Measurements from ENCODE around the gene TTC13. TPM values are rescaled to one million over a fixed set of nuclear protein-coding genes. Genes with fewer than 3 reads are reported as not detected.

The TTC13 gene
- total and polyA plus RNA-seq, 2 of the 13 experiments (the other 11 are each of a cell fraction or from before 2014, with no cell fraction given): 5.8 to 15.9 TPM

DNA sequence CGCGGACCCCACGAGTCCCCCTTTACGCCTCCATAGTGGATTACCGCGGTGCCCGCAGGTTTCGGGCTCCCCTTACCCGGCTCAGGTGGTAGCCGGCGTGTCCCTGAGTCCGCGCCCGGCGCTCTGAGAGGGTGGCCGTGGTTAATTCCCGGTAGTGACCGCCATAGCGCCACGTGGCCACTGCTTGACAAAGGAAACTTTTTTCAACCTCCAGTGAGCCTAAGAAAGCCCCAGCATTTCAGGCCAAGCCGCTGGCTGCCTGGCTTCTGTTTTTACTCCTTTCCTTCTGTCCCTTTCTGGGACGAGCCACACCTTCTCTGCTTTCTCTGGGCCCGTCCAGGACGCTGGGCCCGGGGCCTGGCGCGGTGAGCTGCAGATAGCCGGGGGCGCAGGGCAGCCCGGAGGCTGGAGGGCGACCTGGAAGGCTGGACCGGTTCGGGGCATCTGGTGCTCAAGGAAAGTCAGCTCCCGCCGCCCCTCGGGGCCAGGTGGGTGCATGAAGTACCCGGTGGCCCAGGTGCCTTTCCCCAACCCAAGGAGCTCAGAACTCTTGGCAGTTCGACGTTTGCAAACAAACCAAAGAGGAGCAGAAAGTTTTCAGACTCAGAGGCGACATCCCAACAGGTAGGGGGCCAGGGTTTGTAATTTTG, 109.8 kb downstream of the TTC13 start (continued):
- TF ChIP-seq, protein P1, sequence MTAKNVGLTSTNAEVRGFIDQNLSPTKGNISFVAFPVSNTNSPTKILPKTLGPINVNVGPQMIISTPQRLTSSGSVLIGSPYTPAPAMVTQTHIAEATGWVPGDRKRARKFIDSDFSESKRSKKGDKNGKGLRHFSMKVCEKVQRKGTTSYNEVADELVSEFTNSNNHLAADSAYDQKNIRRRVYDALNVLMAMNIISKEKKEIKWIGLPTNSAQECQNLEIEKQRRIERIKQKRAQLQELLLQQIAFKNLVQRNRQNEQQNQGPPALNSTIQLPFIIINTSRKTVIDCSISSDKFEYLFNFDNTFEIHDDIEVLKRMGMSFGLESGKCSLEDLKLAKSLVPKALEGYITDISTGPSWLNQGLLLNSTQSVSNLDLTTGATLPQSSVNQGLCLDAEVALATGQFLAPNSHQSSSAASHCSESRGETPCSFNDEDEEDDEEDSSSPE (CRISPR knock-in tag; IDR thresholded peaks at IDR 0.05): no peak
- TF ChIP-seq ZNF605 (CRISPR knock-in tag; IDR thresholded peaks at IDR 0.05): peak; percentile 64; the same call in 1 of the 2 replicates
- TF ChIP-seq MBNL3 (CRISPR knock-in tag; conservative IDR thresholded peaks at IDR 0.05): no peak
- no peak for TF ChIP-seq ZNF235 (CRISPR knock-in tag; IDR thresholded peaks at IDR 0.05; ENCODE audit: borderline replicate concordance)
- TF ChIP-seq, protein P2, sequence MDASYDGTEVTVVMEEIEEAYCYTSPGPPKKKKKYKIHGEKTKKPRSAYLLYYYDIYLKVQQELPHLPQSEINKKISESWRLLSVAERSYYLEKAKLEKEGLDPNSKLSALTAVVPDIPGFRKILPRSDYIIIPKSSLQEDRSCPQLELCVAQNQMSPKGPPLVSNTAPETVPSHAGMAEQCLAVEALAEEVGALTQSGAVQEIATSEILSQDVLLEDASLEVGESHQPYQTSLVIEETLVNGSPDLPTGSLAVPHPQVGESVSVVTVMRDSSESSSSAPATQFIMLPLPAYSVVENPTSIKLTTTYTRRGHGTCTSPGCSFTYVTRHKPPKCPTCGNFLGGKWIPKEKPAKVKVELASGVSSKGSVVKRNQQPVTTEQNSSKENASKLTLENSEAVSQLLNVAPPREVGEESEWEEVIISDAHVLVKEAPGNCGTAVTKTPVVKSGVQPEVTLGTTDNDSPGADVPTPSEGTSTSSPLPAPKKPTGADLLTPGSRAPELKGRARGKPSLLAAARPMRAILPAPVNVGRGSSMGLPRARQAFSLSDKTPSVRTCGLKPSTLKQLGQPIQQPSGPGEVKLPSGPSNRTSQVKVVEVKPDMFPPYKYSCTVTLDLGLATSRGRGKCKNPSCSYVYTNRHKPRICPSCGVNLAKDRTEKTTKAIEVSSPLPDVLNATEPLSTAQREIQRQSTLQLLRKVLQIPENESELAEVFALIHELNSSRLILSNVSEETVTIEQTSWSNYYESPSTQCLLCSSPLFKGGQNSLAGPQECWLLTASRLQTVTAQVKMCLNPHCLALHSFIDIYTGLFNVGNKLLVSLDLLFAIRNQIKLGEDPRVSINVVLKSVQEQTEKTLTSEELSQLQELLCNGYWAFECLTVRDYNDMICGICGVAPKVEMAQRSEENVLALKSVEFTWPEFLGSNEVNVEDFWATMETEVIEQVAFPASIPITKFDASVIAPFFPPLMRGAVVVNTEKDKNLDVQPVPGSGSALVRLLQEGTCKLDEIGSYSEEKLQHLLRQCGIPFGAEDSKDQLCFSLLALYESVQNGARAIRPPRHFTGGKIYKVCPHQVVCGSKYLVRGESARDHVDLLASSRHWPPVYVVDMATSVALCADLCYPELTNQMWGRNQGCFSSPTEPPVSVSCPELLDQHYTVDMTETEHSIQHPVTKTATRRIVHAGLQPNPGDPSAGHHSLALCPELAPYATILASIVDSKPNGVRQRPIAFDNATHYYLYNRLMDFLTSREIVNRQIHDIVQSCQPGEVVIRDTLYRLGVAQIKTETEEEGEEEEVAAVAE (CRISPR knock-in tag; IDR thresholded peaks at IDR 0.05; ENCODE audit: borderline replicate concordance): no peak
- no peak for TF ChIP-seq DPF2 (CRISPR knock-in tag; IDR thresholded peaks at IDR 0.05; ENCODE audit: borderline replicate concordance, low read depth)
- TF ChIP-seq, protein P3, sequence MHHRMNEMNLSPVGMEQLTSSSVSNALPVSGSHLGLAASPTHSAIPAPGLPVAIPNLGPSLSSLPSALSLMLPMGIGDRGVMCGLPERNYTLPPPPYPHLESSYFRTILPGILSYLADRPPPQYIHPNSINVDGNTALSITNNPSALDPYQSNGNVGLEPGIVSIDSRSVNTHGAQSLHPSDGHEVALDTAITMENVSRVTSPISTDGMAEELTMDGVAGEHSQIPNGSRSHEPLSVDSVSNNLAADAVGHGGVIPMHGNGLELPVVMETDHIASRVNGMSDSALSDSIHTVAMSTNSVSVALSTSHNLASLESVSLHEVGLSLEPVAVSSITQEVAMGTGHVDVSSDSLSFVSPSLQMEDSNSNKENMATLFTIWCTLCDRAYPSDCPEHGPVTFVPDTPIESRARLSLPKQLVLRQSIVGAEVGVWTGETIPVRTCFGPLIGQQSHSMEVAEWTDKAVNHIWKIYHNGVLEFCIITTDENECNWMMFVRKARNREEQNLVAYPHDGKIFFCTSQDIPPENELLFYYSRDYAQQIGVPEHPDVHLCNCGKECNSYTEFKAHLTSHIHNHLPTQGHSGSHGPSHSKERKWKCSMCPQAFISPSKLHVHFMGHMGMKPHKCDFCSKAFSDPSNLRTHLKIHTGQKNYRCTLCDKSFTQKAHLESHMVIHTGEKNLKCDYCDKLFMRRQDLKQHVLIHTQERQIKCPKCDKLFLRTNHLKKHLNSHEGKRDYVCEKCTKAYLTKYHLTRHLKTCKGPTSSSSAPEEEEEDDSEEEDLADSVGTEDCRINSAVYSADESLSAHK (CRISPR knock-in tag; IDR thresholded peaks at IDR 0.05; ENCODE audit: borderline replicate concordance): no peak
- TF ChIP-seq MIXL1 (CRISPR knock-in tag; IDR thresholded peaks at IDR 0.05): no peak
- no peak for TF ChIP-seq PHF21A (CRISPR knock-in tag; IDR thresholded peaks at IDR 0.05)
- TF ChIP-seq SIX4 (CRISPR knock-in tag; IDR thresholded peaks at IDR 0.05): no peak
- TF ChIP-seq RCOR2 (CRISPR knock-in tag; IDR thresholded peaks at IDR 0.05): no peak
- TF ChIP-seq HMG20A (CRISPR knock-in tag; IDR thresholded peaks at IDR 0.05; ENCODE audit: borderline replicate concordance): no peak
- TF ChIP-seq ZNF709 (CRISPR knock-in tag; IDR thresholded peaks at IDR 0.05): no peak
- no peak for TF ChIP-seq ZNF567 (CRISPR knock-in tag; IDR thresholded peaks at IDR 0.05; ENCODE audit: borderline replicate concordance)
- TF ChIP-seq, protein P4, sequence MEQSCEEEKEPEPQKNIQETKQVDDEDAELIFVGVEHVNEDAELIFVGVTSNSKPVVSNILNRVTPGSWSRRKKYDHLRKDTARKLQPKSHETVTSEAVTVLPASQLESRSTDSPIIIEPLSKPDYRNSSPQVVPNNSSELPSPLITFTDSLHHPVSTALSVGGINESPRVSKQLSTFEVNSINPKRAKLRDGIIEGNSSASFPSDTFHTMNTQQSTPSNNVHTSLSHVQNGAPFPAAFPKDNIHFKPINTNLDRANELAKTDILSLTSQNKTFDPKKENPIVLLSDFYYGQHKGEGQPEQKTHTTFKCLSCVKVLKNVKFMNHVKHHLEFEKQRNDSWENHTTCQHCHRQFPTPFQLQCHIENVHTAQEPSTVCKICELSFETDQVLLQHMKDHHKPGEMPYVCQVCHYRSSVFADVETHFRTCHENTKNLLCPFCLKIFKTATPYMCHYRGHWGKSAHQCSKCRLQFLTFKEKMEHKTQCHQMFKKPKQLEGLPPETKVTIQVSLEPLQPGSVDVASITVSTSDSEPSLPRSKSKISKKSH (CRISPR knock-in tag; IDR thresholded peaks at IDR 0.05; ENCODE audit: borderline replicate concordance): 0 out of 2 replicates have a peak, but pooled peaks have one; percentile 62
- peak; percentile 76; the same call in 2 of the 3 replicates for TF ChIP-seq MXI1 (IDR thresholded peaks at IDR 0.05; ENCODE audit: borderline replicate concordance, low read depth, low read length)
- TF ChIP-seq, protein P5, sequence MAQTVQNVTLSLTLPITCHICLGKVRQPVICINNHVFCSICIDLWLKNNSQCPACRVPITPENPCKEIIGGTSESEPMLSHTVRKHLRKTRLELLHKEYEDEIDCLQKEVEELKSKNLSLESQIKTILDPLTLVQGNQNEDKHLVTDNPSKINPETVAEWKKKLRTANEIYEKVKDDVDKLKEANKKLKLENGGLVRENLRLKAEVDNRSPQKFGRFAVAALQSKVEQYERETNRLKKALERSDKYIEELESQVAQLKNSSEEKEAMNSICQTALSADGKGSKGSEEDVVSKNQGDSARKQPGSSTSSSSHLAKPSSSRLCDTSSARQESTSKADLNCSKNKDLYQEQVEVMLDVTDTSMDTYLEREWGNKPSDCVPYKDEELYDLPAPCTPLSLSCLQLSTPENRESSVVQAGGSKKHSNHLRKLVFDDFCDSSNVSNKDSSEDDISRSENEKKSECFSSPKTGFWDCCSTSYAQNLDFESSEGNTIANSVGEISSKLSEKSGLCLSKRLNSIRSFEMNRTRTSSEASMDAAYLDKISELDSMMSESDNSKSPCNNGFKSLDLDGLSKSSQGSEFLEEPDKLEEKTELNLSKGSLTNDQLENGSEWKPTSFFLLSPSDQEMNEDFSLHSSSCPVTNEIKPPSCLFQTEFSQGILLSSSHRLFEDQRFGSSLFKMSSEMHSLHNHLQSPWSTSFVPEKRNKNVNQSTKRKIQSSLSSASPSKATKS (CRISPR knock-in tag; IDR thresholded peaks at IDR 0.05): no peak
- no peak for TF ChIP-seq ZNF124 (CRISPR knock-in tag; IDR thresholded peaks at IDR 0.05)
